ENCODE results near the gene ANXA1. TPM values are rescaled to one million over a fixed set of nuclear protein-coding genes. Genes with fewer than 3 reads are reported as not detected.
A peak's percentile ranks its signal among the peaks of the same experiment; 100 is the strongest.

The ANXA1 gene
- total RNA-seq, 1 experiment from 2014 or later, result 486 TPM

GRCh38 chr9:73157811-73158210, 6.1 kb downstream of the ANXA1 start:
- no peaks in the 10 kb centered on the region for H3K27me3 ChIP-seq (ENCODE audit: insufficient read depth, low read length)
- intact Hi-C loops (cut with micrococcal nuclease), result no loop called here
- DNase-seq (ENCODE audit: low read depth, low spot score) (no peak), ATAC-seq (no peak)
- peaks cover 64% of the 10 kb centered on the region for H3K79me2 ChIP-seq (ENCODE audit: insufficient read depth, low read length)
- no peak overlapping the region for H2AFZ ChIP-seq (ENCODE audit: low read depth, low read length, poor library complexity, severe bottlenecking)
- ChIA-PET POLR2A (interaction anchor here (0.6 to 1.7 kb wide), 5 partner anchors 15 to 50 kb away, joined by 3 to 5 read pairs (median 4); no protein-coding TSS in a partner anchor), RAD21 (ENCODE audit: low non-redundant PET in 1 of 2, low total read pairs in 2 of 2, uncharacterized antibody in 2 of 2, unreplicated experiment in 2 of 2) (no interaction called here), CTCF (no interaction called here)
- H3K4me3 ChIP-seq (replicated peaks in 1 of 2; ENCODE audit: low read depth in 1 of 2, low read length in 2 of 2), result no peak overlapping the region
- H3K27ac ChIP-seq (ENCODE audit: low read depth, low read length), result no peak overlapping the region
- no peak overlapping the region for H3K9ac ChIP-seq (ENCODE audit: low read length)
- H3K36me3 ChIP-seq (ENCODE audit: control insufficient read depth in 1 of 2, insufficient read depth in 2 of 2, low read length in 2 of 2), result peaks cover 43 to 50% of the 10 kb centered on the region in 2 experiments
- BruUV-seq (replicated peaks), result no TSS peak
- peaks cover 23 to 39% of the 10 kb centered on the region in 2 experiments; a peak in 3 of 4 replicates for H3K4me1 ChIP-seq (ENCODE audit: control insufficient read depth in 1 of 2, insufficient read depth in 2 of 2, low read length in 2 of 2)
- H4K20me1 ChIP-seq (ENCODE audit: insufficient read depth), result no peaks in the 10 kb centered on the region
- no peaks in the 10 kb centered on the region for H3K9me2 ChIP-seq (ENCODE audit: insufficient read depth)
- H3K4me2 ChIP-seq (ENCODE audit: low read length), result no peak overlapping the region
- no peaks in the 10 kb centered on the region for H3K9me3 ChIP-seq (ENCODE audit: control insufficient read depth in 1 of 2, insufficient read depth in 1 of 2, low read depth in 1 of 2, low read length in 2 of 2)
- TF ChIP-seq POLR2AphosphoS5 (IDR thresholded peaks at IDR 0.05; ENCODE audit: low read depth, low read length) (0 out of 2 replicates have a peak, but pooled peaks have one; percentile 9), JUND (IDR thresholded peaks at IDR 0.05) (no peak)

GRCh38 chr9:73158723-73159122, 7.1 kb downstream of the ANXA1 start:
- no peaks in the 10 kb centered on the region for H3K27me3 ChIP-seq (ENCODE audit: insufficient read depth, low read length)
- CTCF ChIA-PET, result no interaction called here
- DNase-seq (ENCODE audit: low read depth, low spot score) (no peak), ATAC-seq (no peak)
- H3K4me3 ChIP-seq (replicated peaks in 1 of 2; ENCODE audit: low read depth in 1 of 2, low read length in 2 of 2), result no peak overlapping the region
- H3K9ac ChIP-seq (ENCODE audit: low read length), result no peak overlapping the region
- TF ChIP-seq ELF1 (IDR thresholded peaks at IDR 0.05; ENCODE audit: borderline replicate concordance, low read depth) (no peak), SIN3A (IDR thresholded peaks at IDR 0.05; ENCODE audit: low read depth) (no peak), POLR2AphosphoS5 (IDR thresholded peaks at IDR 0.05; ENCODE audit: low read depth, low read length) (no peak), TCF7L2 (IDR thresholded peaks at IDR 0.05; ENCODE audit: borderline replicate concordance, extremely low read depth, insufficient read depth, insufficient read length) (no peak)
- H2AFZ ChIP-seq (ENCODE audit: low read depth, low read length, poor library complexity, severe bottlenecking), result no peak overlapping the region
- H3K9me2 ChIP-seq (ENCODE audit: insufficient read depth), result no peaks in the 10 kb centered on the region
- intact Hi-C loops (cut with micrococcal nuclease), result no loop called here
- no TSS peak for BruUV-seq (replicated peaks)
- no peaks in the 10 kb centered on the region for H4K20me1 ChIP-seq (ENCODE audit: insufficient read depth)
- no peak overlapping the region for H3K27ac ChIP-seq (ENCODE audit: low read depth, low read length)
- no peaks in the 10 kb centered on the region for H3K9me3 ChIP-seq (ENCODE audit: control insufficient read depth in 1 of 2, insufficient read depth in 1 of 2, low read depth in 1 of 2, low read length in 2 of 2)
- H3K4me1 ChIP-seq (ENCODE audit: control insufficient read depth in 1 of 2, insufficient read depth in 2 of 2, low read length in 2 of 2), result peaks cover 17 to 30% of the 10 kb centered on the region in 2 experiments; a peak in 3 of 4 replicates
- H3K79me2 ChIP-seq (ENCODE audit: insufficient read depth, low read length), result peaks cover 55% of the 10 kb centered on the region
- RAD21 ChIA-PET (ENCODE audit: low non-redundant PET in 1 of 2, low total read pairs in 2 of 2, uncharacterized antibody in 2 of 2, unreplicated experiment in 2 of 2), result no interaction called here
- peaks cover 52 to 59% of the 10 kb centered on the region in 2 experiments for H3K36me3 ChIP-seq (ENCODE audit: control insufficient read depth in 1 of 2, insufficient read depth in 2 of 2, low read length in 2 of 2)
- POLR2A ChIA-PET, result no interaction called here
- no peak overlapping the region for H3K4me2 ChIP-seq (ENCODE audit: low read length)
